NCI-H2196 treated with DMSO at 0.1 percent for 48 hours (cell line): Measurements from ENCODE around the gene ACOX1.
A peak's percentile ranks its signal among the peaks of the same experiment; 100 is the strongest.

Experiments used
- DNase-seq: peaks from one replicate; lab custom pipeline; 2025; ENCODE audit not compliant: unreplicated experiment; lab: John Stamatoyannopoulos, UW

ACOX1 gene

DNA sequence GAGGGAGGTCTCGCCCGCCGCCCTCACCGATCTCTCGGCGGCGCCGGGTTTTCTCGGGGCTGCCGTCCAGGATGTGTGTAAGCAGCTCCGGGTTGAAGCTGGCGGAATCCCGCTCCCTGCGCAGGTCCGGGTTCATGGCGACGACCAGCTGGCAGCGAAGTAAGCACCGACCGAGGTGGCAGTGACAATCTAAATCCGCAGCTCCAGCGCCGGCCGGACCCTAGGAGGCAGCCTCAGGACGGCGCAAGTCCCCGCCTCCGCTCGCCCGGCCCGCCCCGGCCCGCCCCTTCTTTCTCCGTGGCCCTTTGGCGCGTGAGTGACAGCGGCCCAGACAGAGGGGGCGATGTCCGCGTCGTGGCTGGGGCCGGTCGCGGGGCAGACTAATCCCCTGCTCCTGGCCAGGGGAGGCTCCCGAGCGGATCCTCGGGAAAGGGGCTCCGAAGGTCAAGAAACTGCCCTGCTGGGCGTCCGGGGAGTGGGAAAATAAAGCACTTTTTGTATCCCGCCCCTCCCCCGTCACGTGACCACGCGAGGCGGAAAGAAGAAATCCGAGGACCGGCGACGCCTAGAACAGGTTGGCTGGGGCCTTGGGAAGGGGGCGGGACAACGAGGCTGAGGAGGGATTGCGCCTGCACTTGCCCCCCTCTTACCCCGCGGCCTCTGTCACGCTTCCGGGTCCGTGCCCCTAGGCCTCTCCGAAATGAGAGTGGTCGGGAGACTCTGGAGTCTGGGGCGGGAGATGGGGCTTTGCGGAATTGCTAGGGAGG, at the start of gene ACOX1, which contains the start of gene TEN1:
ACOX1 (minus strand) TSS at position 229 of the 767 bp plus-strand sequence; CDS start at position 136, 93 bp downstream.
TEN1 (plus strand) TSS at position 303 of the 767 bp plus-strand sequence. CDS start 6,953 bp downstream, outside the sequence.
- DNase-seq = peak; percentile 99

DNA sequence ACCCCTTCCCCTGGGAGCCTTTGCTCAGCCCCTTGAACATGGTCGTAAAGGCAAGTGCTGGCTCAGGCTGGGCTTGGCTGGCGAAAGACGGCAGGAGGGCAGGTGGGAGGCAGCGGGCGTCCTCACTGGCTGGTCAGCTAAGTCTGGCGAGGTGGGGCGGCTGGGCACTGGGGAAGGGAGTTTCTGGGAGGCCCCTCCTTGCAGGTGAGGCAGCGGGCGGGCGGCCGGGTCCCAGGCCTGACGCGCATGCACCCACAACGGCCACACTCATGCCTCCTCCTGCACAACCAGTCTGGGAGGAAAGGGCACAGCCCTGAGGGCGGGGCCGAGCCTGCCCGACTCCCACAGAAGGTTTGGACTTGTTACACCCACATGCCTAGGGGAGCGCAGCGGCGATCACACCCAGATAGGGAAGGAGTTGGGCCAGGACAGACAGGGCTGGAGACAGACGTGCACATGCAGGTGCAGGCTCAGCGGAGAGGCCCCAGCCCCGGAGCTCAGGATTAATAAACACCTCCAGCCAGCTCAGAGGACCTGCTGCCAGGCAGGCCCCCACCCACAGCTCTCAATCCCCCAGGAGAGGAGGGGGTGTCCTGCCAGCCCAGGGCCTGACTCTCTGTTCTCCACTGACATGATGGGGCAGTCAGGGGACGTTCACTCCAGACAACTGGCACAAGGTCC, 48.3 kb upstream of the ACOX1 start, which contains the start of gene EVPL:
EVPL (minus strand) TSS at position 148 of the 681 bp plus-strand sequence; CDS start at position 40, 108 bp downstream.
- no peak for DNase-seq

DNA sequence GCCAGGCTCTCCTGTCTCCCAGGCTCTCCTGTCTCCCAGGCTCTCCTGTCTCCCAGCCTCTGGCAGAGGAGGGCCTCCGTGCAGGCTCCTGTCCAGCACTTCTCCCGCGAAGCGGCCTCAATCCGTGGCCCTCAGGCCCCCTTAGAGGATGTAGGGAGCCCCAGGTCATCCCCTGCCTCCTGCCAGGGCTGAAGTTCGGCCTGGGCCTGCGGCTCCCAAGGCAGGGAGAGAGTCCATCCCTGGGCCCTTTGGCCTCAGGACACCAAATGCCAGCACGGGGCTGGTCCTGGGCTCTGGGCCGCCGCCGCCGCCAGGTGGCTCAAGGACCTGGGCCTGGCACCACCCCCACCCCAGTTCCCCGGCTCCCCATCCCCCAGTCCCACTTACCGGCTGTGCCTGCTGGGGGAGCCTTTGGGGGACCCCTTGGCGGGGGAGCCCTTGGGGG, 47.8 kb upstream of the ACOX1 start:
- DNase-seq = no peak

DNA sequence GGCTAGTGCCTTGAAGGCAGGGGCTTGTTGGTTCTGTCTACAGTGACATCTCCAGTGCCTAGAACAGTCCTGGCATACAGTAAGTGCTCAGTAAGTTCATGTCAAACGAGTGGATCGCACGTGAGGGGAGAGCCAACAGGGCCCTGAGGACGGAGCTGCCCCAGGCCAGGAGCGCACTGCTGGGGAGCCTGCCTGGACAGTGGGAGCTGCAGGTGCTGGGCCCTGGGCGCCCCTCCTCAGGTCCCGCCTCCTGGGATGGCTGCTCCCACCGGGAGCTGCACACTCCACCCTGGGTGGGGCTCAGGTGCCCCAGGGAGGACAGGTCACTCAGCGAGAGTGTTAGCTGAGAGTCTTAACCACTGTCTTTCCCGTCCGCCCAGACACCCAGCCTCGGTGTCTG, 46.3 kb upstream of the ACOX1 start:
- DNase-seq = no peak

GRCh38 chr17:76024353-76024752, 45.4 kb upstream of the ACOX1 start:
- no peak for DNase-seq

DNA sequence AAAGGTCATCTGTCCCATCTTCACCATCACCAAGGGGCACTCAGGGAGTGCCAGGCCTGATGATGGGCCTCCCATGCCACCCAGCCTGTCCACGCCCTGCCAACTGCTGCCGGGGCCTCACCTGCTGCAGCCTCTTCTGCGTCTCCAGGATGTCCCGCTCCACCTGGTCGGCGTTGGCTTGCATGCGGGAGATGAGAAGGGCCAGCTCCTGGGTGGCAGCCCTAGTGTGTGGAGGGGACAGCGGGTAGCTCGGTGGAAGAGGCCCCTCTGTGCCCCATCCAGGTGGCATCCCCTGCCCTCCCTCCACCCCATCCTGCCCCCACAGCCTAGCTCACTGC, 44.9 kb upstream of the ACOX1 start:
- DNase-seq = no peak

- DNase-seq = no peak
These were observed 44.3 kb upstream of the ACOX1 start for GRCh38 chr17:76022973-76023899.

DNA sequence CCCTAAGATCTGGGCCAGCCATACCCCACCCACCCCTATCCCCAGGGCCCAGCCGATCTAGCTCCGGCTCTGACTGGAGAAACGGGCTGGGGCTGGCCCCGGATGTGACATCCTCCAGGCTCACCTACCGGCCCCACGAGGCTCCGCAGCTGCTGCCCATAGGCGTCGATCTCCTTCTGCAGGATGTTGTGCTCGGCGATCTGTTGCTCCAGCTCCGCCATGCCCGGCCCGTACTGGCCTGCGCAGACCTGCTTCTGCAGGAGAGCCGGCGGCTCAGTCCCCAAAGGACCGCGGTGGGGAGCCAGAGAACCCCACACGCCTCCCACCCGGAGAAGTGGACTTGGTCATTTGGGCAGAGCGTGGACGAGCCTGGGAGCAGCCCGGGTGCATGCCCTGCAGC, 43.3 kb upstream of the ACOX1 start:
- no peak for DNase-seq

DNA sequence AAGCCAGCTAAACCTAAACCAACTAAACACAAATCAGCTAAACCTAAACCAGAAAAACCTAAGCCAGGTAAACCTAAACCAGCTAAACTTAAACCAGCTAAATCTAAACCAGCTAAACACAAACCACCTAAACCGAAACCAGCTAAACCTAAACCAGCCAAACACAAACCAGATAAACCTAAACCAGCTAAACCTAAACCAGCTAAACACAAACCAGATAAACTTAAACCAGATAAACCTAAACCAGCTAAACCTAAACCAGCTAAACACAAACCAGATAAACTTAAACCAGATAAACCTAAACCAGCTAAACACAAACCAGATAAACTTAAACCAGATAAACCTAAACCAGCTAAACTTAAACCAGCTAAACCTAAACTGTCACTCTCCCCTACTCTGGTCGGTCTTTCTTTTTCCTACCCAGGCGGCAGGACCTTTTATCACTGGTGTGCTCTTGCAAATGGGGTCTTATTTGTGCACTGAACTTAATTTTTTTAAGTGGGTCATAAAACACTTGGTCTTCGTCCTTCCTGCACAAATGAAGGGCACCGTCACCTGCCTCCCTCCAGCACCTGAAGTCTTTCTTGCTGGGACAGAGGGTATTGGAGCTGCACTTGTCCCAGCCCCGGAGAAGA, 41.0 kb upstream of the ACOX1 start:
- DNase-seq = no peak

DNA sequence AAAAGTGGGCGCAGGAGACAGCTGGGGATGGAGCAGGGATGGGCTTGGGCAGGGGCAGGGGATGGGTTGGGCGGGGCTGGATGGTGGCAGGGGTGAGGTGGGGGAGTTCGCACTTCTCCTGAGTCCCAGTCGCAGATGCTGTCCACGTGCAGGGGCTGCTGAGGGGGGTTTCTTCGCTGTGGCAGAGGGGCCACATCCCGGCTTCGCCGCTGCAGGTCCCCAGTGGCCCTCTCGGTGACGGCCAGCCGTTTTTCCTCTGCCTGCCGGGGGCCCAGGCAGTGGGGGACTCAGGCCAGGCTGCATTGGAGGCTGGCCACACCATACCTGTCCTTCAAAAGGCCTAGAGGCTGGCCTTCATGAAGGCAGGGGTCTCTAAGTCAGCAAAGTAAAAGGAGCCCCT, 39.8 kb upstream of the ACOX1 start:
- no peak for DNase-seq

GRCh38 chr17:76018340-76018680, 39.3 kb upstream of the ACOX1 start:
- no peak for DNase-seq

- no peak for DNase-seq
These were observed 38.7 kb upstream of the ACOX1 start for GRCh38 chr17:76017481-76018339.

DNA sequence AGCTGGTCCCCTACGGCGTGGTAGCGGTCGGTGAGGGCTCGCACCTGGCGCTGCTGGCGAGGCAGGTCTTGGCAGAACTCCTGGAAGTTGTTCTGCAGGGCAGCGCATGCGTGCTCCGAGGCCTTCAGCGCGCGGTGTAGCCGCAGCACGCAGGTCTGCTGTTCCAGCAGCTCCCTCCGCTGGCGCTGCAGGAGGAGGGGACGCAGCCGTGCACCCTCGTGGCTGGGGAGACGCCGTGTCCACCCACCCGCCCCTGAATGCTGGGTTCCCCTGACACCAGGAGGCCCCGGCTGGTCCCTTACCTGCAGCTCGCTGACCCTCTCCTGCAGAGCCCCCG, 35.9 kb upstream of the ACOX1 start:
- DNase-seq = peak; percentile 97

GRCh38 chr17:76014100-76014924, 35.3 kb upstream of the ACOX1 start:
- peak; percentile 94 for DNase-seq

- no peak for DNase-seq
These were observed 34.5 kb upstream of the ACOX1 start for GRCh38 chr17:76013377-76013932.

DNA sequence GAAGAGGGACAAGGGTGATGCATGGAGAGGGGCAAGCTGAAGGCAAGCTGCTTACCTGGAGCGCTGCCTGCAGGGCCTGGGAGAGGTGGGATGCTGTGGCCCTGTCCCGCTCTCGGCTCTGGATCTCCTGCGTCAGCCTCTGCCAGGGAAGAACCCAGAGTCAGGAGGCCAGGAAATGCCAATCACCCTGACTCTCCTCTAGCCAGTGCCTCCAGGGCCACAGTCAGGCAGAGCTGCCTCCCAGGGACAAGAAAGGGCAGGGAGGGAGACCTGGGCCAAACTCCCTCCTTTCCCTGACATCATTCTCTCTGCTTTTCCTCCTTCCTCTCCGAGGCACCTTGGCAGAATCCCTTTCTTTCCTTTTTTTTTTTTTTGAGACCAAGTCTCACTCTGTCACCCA, 33.0 kb upstream of the ACOX1 start:
- no peak for DNase-seq

DNA sequence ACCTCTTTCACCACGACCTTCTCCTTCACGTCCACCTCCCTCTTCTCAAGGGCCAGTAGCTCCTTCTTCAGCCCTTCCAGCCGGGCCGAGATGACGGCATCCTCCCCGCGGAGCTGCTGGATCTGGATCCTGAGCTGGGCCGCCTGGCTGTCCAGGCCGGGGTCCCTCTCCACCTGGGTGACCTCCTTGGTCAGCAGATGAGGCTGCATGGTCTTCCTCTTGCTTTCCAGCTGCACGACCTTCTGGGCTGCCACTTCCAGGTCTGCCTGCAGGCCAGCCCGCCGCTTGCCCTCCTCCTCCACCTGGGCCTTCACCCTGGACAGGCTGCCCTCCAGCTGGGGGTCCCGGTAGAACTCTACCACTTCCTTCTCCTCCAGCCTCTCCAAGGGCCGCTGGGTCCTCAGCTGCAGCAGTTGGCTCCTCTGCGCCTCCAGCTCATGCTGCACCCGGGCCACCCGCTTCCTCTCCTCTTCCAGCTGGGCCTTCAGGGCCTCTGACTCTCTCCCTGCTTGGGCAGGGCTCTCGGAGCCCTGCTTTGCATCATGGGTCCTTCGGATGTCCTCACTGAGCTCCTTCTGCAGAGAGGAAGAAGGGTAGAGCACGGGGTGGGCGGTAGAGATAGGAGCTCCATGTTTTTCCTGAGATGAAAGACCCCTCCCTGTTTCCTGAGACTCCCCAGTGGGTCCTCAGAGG, 31.1 kb upstream of the ACOX1 start:
- DNase-seq = no peak

GRCh38 chr17:76009447-76009846, 30.5 kb upstream of the ACOX1 start:
- DNase-seq = no peak
